ENCODE data around the gene AP2A1. TPM values are rescaled to one million over a fixed set of nuclear protein-coding genes. Genes with fewer than 3 reads are reported as not detected.

Gene AP2A1
- total RNA-seq, 1 experiment from 2014 or later, result 317 TPM

DNA sequence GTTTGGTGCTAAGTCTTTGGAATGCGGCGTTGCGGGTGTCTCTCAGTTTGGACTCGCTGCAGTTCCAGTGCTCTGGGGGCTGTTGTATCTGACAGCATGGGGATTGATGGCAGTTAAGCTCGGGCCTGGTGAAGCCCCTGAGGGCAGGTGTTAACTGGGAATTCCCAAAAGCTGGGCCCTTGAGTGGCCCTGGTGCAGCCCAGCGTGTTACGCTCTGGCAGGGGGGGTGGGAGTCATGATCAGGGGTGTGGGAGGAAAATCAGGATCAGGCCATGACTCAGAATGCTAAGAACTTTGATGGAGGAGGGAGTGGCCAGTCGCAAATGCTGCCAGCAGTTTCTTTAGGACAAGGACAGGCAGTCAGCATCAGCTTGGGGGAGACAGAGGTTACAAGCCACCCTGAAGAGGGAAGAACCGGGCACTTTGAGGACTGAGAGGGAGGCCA is 19.6 kb downstream of the AP2A1 start:
- in situ Hi-C loops (cut with HindIII; ENCODE audit: low pct_unique_long_range_greater_than_20kb, low sequenced_read_pairs), result no loop called here
- peak; percentile 20 for DNase-seq (ENCODE audit: low read depth)

- no peak for DNase-seq (ENCODE audit: low read depth)
- in situ Hi-C loops (cut with HindIII; ENCODE audit: low pct_unique_long_range_greater_than_20kb, low sequenced_read_pairs), result no loop called here
These were observed 20.9 kb downstream of the AP2A1 start for GRCh38 chr19:49787746-49788145.

GRCh38 chr19:49788857-49789256 is 22.1 kb downstream of the AP2A1 start:
- in situ Hi-C loops (cut with HindIII; ENCODE audit: low pct_unique_long_range_greater_than_20kb, low sequenced_read_pairs), result no loop called here
- DNase-seq (ENCODE audit: low read depth), result no peak

DNA sequence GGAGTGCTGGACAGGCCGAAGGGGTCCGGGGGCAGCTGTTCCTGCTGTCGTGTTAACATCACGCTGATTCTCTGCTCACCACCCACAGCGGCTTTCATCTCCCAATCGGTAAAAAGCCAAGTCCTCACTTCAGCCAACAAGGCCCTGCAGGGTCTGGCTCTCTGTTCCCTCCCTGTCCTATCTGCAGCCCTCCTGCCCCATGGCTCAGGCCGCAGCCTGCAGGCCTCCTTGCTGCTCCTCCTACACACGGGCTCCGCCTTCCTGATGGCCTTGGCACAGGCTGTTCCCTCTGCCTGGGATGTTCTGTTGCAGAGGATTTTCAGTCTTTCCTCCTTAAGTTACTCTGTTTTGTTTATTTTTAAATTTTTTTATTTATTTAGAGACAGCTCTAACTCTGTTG is 24.1 kb downstream of the AP2A1 start:
- in situ Hi-C loops (cut with HindIII; ENCODE audit: low pct_unique_long_range_greater_than_20kb, low sequenced_read_pairs), result no loop called here
- no peak for DNase-seq (ENCODE audit: low read depth)

DNA sequence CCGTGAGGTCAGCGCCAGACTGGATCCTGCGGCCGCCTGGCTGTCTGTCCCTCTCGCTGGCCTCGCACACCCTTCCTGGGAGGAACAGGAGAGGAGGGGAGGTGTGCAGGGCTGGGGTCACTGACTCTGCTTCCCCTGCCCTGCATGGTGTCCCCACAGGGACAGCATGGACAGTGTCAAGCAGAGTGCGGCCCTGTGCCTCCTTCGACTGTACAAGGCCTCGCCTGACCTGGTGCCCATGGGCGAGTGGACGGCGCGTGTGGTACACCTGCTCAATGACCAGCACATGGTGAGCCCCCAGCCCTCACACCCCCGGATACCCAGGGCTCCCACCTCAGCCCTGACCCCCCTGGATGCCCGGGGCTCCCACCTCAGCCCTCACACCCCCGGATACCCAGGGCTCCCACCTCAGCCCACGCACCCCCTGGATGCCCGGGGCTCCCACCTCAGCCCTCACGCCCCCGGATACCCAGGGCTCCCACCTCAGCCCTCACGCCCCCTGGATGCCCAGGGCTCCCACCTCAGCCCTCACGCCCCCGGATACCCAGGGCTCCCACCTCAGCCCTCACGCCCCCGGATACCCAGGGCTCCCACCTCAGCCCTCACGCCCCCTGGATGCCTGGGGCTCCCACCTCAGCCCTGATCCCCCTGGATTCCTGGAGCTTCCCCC is 25.1 kb downstream of the AP2A1 start:
- in situ Hi-C loops (cut with HindIII; ENCODE audit: low pct_unique_long_range_greater_than_20kb, low sequenced_read_pairs), result no loop called here
- DNase-seq (ENCODE audit: low read depth), result no peak

GRCh38 chr19:49792829-49793560 is 26.2 kb downstream of the AP2A1 start:
- no peak for DNase-seq (ENCODE audit: low read depth)
- in situ Hi-C loops (cut with HindIII; ENCODE audit: low pct_unique_long_range_greater_than_20kb, low sequenced_read_pairs), result no loop called here

DNA sequence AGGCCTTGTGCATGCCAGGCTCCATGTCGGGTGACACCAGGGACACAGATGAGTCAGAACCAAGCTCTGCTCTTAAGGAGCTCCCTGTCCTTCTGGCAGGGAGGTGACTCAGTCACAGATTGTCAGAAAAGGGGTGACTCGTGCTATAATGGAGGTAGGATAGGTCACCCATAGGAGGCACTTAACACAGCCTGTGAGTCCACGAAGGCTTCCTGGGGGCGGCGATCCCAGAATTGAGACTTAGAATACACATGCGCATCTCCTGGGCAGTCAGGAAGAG is 26.7 kb downstream of the AP2A1 start:
- in situ Hi-C loops (cut with HindIII; ENCODE audit: low pct_unique_long_range_greater_than_20kb, low sequenced_read_pairs), result no loop called here
- DNase-seq (ENCODE audit: low read depth), result peak; percentile 80

DNA sequence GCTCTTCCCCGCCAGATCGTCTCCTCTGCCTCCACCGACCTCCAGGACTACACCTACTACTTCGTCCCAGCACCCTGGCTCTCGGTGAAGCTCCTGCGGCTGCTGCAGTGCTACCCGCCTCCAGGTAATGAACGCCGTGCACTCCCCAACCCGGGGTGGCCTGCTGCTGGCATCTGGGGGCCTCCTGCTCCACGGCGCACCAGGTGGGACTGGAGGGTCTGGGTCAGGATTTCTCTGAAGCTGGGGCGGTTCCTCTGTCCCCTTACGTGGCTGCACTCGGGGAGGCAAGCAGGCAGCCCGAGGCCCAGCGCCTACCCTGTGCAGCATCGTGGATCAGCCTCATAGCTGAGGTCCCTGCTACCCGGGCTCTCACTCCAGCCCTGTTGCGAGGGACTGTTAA is 28.8 kb downstream of the AP2A1 start:
- in situ Hi-C loops (cut with HindIII; ENCODE audit: low pct_unique_long_range_greater_than_20kb, low sequenced_read_pairs), result no loop called here
- no peak for DNase-seq (ENCODE audit: low read depth)

GRCh38 chr19:49798574-49798973 is 31.8 kb downstream of the AP2A1 start:
- DNase-seq (ENCODE audit: low read depth), result no peak
- in situ Hi-C loops (cut with HindIII; ENCODE audit: low pct_unique_long_range_greater_than_20kb, low sequenced_read_pairs), result no loop called here

DNA sequence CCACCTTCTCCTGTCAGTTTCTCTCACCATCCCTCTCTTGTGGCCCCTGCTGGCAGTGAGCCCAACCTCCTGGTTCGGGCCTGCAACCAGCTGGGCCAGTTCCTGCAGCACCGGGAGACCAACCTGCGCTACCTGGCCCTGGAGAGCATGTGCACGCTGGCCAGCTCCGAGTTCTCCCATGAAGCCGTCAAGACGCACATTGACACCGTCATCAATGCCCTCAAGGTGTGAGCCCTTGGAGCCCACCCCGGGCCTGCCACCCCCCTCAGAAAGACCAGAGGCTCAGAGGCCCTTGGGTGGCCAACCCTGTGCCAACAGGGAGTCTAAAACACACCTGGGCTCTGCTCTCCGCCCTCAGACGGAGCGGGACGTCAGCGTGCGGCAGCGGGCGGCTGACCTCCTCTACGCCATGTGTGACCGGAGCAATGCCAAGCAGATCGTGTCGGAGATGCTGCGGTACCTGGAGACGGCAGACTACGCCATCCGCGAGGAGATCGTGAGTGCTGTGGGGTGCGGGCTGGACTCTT is 32.5 kb downstream of the AP2A1 start:
- in situ Hi-C loops (cut with HindIII; ENCODE audit: low pct_unique_long_range_greater_than_20kb, low sequenced_read_pairs), result no loop called here
- no peak for DNase-seq (ENCODE audit: low read depth)

DNA sequence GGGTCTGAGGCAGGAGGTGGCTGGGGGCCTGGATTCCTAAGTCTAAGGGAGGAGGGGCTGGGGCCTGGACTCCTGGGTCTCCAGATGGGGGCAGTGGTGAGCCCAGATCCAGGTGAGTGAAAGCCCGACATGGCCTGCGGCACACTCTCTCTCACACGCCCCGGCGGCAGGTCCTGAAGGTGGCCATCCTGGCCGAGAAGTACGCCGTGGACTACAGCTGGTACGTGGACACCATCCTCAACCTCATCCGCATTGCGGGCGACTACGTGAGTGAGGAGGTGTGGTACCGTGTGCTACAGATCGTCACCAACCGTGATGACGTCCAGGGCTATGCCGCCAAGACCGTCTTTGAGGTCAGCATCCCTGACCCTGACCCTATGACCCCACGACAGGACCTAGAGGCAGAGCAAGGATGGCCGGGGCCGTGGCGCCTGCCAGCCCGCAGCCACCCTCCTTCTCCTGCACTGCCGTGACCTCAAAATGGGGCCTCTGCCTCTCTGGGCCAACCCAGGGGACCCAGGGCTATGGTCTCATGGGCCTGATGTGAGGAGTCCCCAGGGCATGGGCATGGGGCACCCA is 33.1 kb downstream of the AP2A1 start:
- in situ Hi-C loops (cut with HindIII; ENCODE audit: low pct_unique_long_range_greater_than_20kb, low sequenced_read_pairs), result no loop called here

GRCh38 chr19:49800771-49801170 is 34.0 kb downstream of the AP2A1 start:
- no peak for DNase-seq (ENCODE audit: low read depth)
- in situ Hi-C loops (cut with HindIII; ENCODE audit: low pct_unique_long_range_greater_than_20kb, low sequenced_read_pairs), result no loop called here

More for the DNA sequence above, 33.1 kb downstream of the AP2A1 start:
- no peak for DNase-seq (ENCODE audit: low read depth)

DNA sequence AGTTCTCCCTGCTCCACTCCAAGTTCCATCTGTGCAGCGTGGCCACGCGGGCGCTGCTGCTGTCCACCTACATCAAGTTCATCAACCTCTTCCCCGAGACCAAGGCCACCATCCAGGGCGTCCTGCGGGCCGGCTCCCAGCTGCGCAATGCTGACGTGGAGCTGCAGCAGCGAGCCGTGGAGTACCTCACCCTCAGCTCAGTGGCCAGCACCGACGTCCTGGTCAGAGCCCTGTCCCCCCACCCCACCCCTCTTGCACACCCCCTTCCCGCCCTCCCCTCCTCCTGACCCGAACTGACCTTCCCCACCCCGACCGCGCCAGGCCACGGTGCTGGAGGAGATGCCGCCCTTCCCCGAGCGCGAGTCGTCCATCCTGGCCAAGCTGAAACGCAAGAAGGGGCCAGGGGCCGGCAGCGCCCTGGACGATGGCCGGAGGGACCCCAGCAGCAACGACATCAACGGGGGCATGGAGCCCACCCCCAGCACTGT is 34.6 kb downstream of the AP2A1 start:
- DNase-seq (ENCODE audit: low read depth), result no peak
- in situ Hi-C loops (cut with HindIII; ENCODE audit: low pct_unique_long_range_greater_than_20kb, low sequenced_read_pairs), result no loop called here

DNA sequence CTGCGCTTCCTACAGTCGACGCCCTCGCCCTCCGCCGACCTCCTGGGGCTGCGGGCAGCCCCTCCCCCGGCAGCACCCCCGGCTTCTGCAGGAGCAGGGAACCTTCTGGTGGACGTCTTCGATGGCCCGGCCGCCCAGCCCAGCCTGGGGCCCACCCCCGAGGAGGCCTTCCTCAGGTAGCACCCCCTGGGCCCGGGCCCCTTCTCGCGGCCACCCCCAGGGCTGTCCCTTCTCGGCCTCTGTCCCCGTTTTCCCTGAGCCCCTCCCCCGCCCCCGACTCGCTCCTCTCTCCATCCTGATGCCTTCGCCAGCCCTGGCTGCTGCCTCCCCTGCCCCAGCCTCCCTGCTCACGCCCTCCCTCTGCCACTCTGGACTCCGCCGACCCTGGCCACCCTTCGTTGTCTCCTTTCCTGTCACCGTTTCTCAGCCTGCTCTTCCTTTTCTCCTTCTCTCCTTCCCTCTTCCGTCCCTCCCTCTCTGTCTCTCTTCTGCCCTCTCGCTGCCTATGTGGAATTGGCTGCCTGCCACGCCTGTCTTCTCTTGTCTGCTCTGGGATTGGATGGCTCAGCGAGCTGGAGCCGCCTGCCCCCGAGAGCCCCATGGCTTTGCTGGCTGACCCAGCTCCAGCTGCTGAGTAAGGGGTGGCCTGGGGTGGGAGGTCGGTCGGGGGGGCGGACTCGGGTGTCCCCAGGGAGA is 35.3 kb downstream of the AP2A1 start:
- peak; percentile 93 for DNase-seq (ENCODE audit: low read depth)
- in situ Hi-C loops (cut with HindIII; ENCODE audit: low pct_unique_long_range_greater_than_20kb, low sequenced_read_pairs), result no loop called here

- peak; percentile 78 for DNase-seq (ENCODE audit: low read depth)
- in situ Hi-C loops (cut with HindIII; ENCODE audit: low pct_unique_long_range_greater_than_20kb, low sequenced_read_pairs), result no loop called here
These were observed 36.2 kb downstream of the AP2A1 start for GRCh38 chr19:49802836-49803528.

GRCh38 chr19:49803529-49803856 is 36.7 kb downstream of the AP2A1 start:
- in situ Hi-C loops (cut with HindIII; ENCODE audit: low pct_unique_long_range_greater_than_20kb, low sequenced_read_pairs), result no loop called here

GRCh38 chr19:49805822-49806619 is 39.2 kb downstream of the AP2A1 start:
- in situ Hi-C loops (cut with HindIII; ENCODE audit: low pct_unique_long_range_greater_than_20kb, low sequenced_read_pairs), result no loop called here

More at GRCh38 chr19:49803529-49803856, 36.7 kb downstream of the AP2A1 start:
- no peak for DNase-seq (ENCODE audit: low read depth)

DNA sequence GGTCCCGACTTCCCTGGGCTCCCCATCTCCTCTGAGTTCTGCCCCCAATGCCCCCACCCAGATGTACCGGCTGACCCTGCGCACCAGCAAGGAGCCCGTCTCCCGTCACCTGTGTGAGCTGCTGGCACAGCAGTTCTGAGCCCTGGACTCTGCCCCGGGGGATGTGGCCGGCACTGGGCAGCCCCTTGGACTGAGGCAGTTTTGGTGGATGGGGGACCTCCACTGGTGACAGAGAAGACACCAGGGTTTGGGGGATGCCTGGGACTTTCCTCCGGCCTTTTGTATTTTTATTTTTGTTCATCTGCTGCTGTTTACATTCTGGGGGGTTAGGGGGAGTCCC is 39.8 kb downstream of the AP2A1 start:
- in situ Hi-C loops (cut with HindIII; ENCODE audit: low pct_unique_long_range_greater_than_20kb, low sequenced_read_pairs), result no loop called here
- DNase-seq (ENCODE audit: low read depth), result no peak

More at GRCh38 chr19:49805822-49806619, 39.2 kb downstream of the AP2A1 start:
- no peak for DNase-seq (ENCODE audit: low read depth)
